CD4-positive, alpha-beta T cell treated with Interleukin-1 beta for 1 hour (primary cell): ENCODE results near the gene LSR.

Source experiments
- DNase-seq, 2 donors: peaks; one replicate each; pipeline ENCODE4 v3.0.0-alpha.2; 2020 to 2022

Gene LSR

DNA sequence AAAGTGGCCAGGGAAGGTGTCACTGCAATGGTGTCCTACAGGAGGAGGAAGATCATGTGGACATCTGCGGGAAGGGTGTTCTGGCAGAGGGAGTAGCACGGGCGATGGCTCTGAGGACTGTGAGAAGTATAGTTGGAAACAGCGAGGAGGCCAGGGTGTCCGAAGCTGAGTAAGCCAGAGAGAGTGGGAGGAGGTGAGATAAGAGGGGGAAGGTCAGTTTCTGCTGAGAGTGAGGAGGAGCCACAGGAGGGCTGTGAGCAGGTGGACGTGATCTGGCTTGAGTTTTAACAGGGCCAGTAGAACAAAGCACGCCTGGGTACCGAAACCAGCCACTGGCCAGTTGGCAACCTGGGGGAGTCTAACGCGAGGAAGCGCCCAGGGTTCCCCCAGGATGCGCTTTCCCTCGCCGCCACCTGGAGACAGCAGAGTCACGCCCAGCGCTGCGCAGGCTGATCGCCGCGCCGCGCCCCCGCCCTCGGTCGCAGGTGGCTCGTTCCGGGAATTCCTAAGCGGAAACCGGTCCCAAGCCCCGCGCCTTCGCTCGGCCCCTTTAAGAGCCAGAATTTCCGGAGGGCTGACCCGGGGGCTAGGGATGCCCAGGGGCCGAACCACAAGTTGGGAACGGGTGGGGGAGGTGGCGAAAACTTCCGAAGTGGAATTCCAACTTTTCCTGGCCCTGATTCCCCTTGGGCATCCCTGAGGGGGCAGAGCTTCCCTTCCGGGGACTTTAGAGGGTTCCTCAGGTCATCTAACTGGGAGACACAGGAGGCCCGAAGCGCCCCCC, 1.1 kb upstream of the LSR start:
- peak; percentile 65 to 70 for DNase-seq

GRCh38 chr19:35249146-35249847, 495 bp downstream of the LSR start:
- DNase-seq: no peak

DNA sequence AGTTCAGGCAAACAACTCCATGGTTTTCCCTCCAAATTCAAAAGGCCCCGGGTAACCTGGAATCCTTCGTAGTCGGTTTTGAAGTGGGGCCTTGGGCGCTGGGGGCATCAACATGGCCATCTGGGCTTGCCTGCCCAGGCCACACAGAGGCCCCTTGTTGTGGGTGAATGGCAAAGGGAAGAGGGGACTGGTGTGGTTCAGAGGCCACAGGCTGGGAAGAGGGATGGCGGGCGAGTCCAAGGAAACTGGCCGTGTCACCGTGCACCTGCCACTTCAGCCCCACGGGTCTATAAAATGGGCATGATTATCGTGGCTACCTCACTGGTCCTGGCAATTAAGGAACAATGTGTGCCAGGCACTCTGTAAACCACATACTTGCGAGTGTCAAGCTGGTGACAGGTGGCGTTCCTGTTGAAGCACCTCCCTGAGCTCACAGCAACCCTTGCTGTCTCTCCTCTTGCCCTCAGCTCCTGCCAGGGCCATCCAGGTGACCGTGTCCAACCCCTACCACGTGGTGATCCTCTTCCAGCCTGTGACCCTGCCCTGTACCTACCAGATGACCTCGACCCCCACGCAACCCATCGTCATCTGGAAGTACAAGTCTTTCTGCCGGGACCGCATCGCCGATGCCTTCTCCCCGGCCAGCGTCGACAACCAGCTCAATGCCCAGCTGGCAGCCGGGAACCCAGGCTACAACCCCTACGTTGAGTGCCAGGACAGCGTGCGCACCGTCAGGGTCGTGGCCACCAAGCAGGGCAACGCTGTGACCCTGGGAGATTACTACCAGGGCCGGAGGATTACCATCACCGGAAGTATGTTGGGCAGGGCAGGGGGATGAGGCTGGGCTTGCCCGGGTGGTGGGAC, 1.3 kb downstream of the LSR start:
- DNase-seq: no peak

DNA sequence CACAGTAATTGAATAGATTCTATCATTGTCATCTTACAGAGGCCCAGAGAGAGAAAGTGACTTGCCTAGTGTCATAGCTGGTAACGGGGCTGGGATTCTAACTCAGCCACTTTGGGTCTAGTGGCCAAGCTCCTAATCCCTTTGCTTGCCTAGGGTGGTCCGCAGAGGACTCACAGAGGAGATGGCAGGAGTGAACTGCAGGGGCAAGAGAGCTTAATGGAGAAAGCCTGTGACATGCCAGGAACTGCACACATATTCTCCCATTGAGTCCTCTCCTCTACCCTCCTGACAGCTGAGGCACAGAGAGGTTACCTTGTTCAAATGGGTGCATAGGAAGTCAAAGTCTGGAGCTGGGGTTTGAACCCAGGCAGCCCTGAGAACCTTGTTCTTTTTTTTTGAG, 2.7 kb downstream of the LSR start:
- DNase-seq: no peak

GRCh38 chr19:35253316-35254286, 4.8 kb downstream of the LSR start:
- DNase-seq: no peak

DNA sequence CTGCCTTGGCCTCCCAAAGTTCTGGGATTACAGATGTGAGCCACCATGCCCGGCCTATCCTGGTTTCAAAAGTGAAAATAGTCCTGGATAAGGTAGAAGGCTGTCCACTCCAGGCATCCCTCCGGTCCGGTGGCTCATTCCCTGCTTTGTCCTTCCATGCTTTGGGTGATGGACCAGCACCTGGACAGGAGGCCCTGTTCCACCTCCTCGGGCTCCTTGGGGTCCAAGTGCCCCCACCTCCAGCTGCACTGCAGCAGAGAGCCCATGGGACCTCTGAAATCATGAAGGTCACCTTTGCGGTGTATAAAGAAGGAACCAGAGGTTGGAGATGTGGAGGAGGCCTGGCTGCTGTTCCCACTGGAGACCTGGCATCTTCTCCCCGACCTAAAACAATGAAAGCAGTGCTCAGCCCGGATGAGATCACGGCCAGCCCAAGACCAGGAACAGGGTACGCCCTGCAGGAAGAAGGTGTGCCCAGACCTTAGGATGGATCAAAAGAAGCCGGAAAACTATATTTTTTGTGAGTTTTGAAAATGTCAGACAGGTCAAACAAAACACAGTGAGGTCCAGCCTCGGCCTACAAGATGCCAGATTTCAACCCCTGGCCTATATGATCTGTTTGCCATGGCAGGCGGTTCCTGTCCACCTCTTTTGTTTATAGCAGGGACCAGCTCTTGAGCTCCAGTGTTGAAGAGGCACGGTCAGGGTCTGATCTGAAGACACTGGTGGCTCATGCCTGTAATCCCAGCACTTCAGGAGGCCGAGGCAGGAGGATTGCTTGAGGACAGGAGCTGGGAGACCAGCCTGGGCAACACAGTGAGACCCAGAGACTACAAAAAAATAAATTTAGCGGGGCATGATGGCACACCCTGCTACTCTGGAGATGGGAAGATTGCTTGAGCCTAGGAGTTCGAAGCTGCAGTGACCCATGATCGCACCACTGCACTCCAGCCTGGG, 5.8 kb downstream of the LSR start:
- DNase-seq: no peak

- DNase-seq: no peak
Measured at GRCh38 chr19:35256566-35256965, 7.8 kb downstream of the LSR start.

- DNase-seq: no peak
Measured at GRCh38 chr19:35257113-35257461, 8.3 kb downstream of the LSR start.

GRCh38 chr19:35260694-35261304, 12.0 kb downstream of the LSR start:
- DNase-seq: no peak

- DNase-seq: no peak
Measured at GRCh38 chr19:35261356-35262100, 12.7 kb downstream of the LSR start.

DNA sequence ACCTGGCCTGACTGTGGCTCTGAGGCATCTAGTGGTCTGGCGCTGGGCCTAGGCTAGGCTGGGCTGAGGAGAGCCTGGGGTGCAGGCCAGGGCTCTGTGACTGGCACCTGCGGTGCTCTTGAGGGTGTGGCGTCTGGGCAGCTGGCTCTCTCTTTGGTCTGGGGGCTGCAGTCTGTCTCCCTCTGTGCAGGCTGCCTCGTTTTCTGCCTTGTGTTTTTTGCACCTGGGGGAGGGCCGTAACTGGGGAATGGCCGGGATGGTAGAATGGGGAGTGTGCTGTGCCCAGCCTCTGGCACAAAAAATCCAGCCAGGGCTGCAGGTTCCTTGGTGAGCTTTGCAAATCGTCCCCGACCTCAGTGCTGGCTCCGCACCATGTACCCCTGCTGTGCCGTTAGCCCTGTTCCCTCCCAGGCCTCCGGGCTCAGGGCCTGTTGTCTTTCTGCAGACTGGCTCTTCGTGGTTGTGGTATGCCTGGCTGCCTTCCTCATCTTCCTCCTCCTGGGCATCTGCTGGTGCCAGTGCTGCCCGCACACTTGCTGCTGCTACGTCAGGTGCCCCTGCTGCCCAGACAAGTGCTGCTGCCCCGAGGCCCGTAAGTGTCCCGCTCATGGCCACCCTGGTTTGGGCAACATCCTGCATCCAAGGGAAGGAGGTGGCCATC, 13.4 kb downstream of the LSR start:
- no peak for DNase-seq

DNA sequence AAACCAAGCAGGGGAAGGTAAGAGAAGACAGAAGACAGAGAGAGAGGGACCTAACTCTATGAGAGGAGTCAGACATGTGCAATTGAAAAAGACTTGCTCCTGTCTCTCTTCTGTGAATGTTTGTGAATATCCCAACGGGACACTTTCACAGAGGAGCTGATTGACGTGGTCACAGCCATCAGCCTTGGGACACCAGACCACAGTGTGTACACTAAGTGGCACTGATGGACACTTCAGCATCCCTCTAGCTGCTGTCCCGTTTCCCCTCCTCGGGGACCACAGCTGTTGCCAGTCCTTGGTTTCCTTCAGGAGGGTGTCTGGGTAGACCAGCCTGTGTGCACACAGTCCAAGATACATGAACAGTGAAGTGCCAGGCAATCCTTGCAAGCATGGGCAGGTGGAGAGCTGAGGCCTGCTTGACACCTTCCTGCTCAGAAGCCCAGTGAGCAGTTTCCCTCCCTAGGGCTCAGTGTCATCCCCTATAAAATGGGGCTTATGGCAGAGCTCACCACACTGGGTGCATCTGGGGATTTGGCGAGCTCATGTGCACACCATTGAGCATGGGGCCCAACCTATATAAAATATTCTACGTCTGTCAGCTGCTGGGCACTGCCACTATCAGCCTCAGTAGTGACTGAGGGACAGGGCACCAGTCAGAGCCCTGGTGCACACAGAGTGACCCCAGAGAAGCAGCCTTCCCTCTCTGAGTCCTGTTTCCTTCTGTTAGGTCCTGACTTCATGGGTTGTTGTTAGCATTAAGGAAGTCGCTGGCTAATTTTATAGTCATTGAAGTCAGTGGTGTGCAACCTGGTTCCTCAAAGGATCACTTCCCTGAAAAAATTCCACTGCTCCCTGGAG, 15.7 kb downstream of the LSR start:
- DNase-seq: no peak

- no peak for DNase-seq
Measured at GRCh38 chr19:35265126-35265899, 16.5 kb downstream of the LSR start.

GRCh38 chr19:35265900-35266519, 17.2 kb downstream of the LSR start:
- DNase-seq: no peak

GRCh38 chr19:35266520-35267352, 17.9 kb downstream of the LSR start:
- no peak for DNase-seq

GRCh38 chr19:35267353-35267817, 18.6 kb downstream of the LSR start:
- peak in 1 of 2 donors; percentile 44 for DNase-seq
